T-helper 2 cell treated with Interferon-gamma antibody and Interleukin-4, amounts not matched to agents 100 ng/mL and 5 ng/mL, for 36 hours (primary cell): ENCODE measurements around the gene RNF207. TPM values are rescaled to one million over a fixed set of nuclear protein-coding genes. Genes with fewer than 3 reads are reported as not detected.

ENCODE experiments used
- intact Hi-C: fragments of 100-400 bp; cut with micrococcal nuclease; formaldehyde crosslinking; loops from one replicate; pipeline ENCODE4 v1.15.1; 2023
- total RNA-seq: library from RNA; stranded (reverse); gene quantifications from 2 replicates; pipeline ENCODE4 v1.2.3, GENCODE V29; 2022

Gene RNF207
- total RNA-seq: 36.3 and 38.1 TPM in 2 replicates

- intact Hi-C loops: loop anchor here (1.0 to 10.0 kb wide), 2 partner anchors 29 to 409 kb away; partner anchors contain the start of genes ICMT and PHF13
Measured at GRCh38 chr1:6205849-6206519, at the start of gene RNF207. Gene RNF207, plus strand, starts transcription at chr1:6206119. Its CDS starts 417 bp downstream, at chr1:6206536.

GRCh38 chr1:6157132-6157527 lies 48.8 kb upstream of the RNF207 start:
- intact Hi-C loops: no loop called here

- intact Hi-C loops: no loop called here
Measured at GRCh38 chr1:6157528-6158174, 48.3 kb upstream of the RNF207 start.

GRCh38 chr1:6158181-6158580 lies 47.7 kb upstream of the RNF207 start:
- intact Hi-C loops: no loop called here

GRCh38 chr1:6162341-6162740 lies 43.6 kb upstream of the RNF207 start:
- intact Hi-C loops: no loop called here

- intact Hi-C loops: no loop called here
Measured at GRCh38 chr1:6162773-6163172, 43.1 kb upstream of the RNF207 start.

GRCh38 chr1:6163191-6163972 lies 42.5 kb upstream of the RNF207 start:
- intact Hi-C loops: no loop called here

GRCh38 chr1:6163973-6164617 lies 41.8 kb upstream of the RNF207 start:
- intact Hi-C loops: no loop called here

- intact Hi-C loops: no loop called here
Measured at GRCh38 chr1:6165027-6165426, 40.9 kb upstream of the RNF207 start.

- intact Hi-C loops: no loop called here
Measured at GRCh38 chr1:6165441-6165985, 40.4 kb upstream of the RNF207 start.

- intact Hi-C loops: no loop called here
Measured at GRCh38 chr1:6166221-6166620, 39.7 kb upstream of the RNF207 start.

GRCh38 chr1:6166655-6167390 lies 39.1 kb upstream of the RNF207 start:
- intact Hi-C loops: no loop called here

- intact Hi-C loops: no loop called here
Measured at GRCh38 chr1:6167391-6168303, 38.3 kb upstream of the RNF207 start.

GRCh38 chr1:6168947-6169586 lies 36.9 kb upstream of the RNF207 start:
- intact Hi-C loops: no loop called here

GRCh38 chr1:6170116-6170741 lies 35.7 kb upstream of the RNF207 start:
- intact Hi-C loops: no loop called here

- intact Hi-C loops: no loop called here
Measured at GRCh38 chr1:6170742-6171201, 35.1 kb upstream of the RNF207 start.

GRCh38 chr1:6171548-6172124 lies 34.3 kb upstream of the RNF207 start:
- intact Hi-C loops: no loop called here

- intact Hi-C loops: no loop called here
Measured at GRCh38 chr1:6172549-6172948, 33.4 kb upstream of the RNF207 start.
